Suprapubic skin (tissue), 3 donors: ENCODE measurements around the gene B9D2.
"Not testable (repeated sequence)": the region's sequence is repeated elsewhere in the genome, so short reads cannot be mapped to it uniquely, and the experiment has no call there.

ENCODE experiments used
- POLR2A ChIP-seq, 2 donors: fragments of 450-650 bp; IDR thresholded peaks; one replicate each; pipeline ENCODE4 v1.6.1; 2017; ENCODE audit warnings: antibody characterized with exemption in 2 of 2, mild to moderate bottlenecking in 2 of 2, moderate library complexity in 2 of 2
- TF ChIP-seq, protein P1 (sequence below), 2 donors: fragments of 200-600 bp in 1 of 2; fragments of 450-650 bp in 1 of 2; sonication (generic) in 1 of 2; IDR thresholded peaks; one replicate each; pipeline ENCODE4 v1.5.1; 2016 to 2019; ENCODE audit warnings: antibody characterized with exemption in 2 of 2, mild to moderate bottlenecking in 1 of 2, moderate library complexity in 1 of 2

DNA sequence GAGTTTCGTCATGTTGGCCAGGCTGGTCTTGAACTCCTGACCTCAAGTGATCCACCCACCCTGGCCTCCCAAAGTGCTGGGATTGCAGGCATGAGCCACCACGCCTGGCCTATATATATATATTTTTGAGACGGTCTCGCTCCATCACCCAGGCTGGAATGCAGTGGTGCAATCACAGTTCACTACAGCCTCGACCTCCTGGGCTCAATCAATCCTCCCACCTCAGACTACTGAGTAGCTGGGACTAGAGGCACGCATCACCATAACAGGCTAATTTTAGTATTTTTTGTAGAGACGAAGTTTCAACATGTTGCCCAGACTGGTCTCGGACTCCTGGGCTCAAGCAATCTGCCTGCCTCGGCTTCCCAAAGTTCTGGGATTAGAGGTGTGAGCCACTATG, 17.0 kb downstream of the B9D2 start:
- TF ChIP-seq POLR2A (IDR thresholded peaks at IDR 0.05), result not testable (repeated sequence)
- TF ChIP-seq, protein P1, sequence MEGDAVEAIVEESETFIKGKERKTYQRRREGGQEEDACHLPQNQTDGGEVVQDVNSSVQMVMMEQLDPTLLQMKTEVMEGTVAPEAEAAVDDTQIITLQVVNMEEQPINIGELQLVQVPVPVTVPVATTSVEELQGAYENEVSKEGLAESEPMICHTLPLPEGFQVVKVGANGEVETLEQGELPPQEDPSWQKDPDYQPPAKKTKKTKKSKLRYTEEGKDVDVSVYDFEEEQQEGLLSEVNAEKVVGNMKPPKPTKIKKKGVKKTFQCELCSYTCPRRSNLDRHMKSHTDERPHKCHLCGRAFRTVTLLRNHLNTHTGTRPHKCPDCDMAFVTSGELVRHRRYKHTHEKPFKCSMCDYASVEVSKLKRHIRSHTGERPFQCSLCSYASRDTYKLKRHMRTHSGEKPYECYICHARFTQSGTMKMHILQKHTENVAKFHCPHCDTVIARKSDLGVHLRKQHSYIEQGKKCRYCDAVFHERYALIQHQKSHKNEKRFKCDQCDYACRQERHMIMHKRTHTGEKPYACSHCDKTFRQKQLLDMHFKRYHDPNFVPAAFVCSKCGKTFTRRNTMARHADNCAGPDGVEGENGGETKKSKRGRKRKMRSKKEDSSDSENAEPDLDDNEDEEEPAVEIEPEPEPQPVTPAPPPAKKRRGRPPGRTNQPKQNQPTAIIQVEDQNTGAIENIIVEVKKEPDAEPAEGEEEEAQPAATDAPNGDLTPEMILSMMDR (IDR thresholded peaks at IDR 0.05), result not testable (repeated sequence)
